ENCODE results near the gene FYB1.

Gene FYB1

GRCh38 chr5:39116344-39117170 lies 102.8 kb downstream of the FYB1 start:
- DNase-seq: no peak

- no peak for DNase-seq
Observed at GRCh38 chr5:39115644-39116343, 103.6 kb downstream of the FYB1 start.

- DNase-seq: no peak
Observed at GRCh38 chr5:39114155-39114554, 105.2 kb downstream of the FYB1 start.

GRCh38 chr5:39113354-39113953 lies 105.9 kb downstream of the FYB1 start:
- DNase-seq: no peak

GRCh38 chr5:39109606-39110005 lies 109.8 kb downstream of the FYB1 start:
- no peak for DNase-seq

GRCh38 chr5:39108987-39109386 lies 110.4 kb downstream of the FYB1 start:
- DNase-seq: no peak

- DNase-seq: no peak
Observed at GRCh38 chr5:39107350-39107749, 112.0 kb downstream of the FYB1 start.

GRCh38 chr5:39106322-39106721 lies 113.0 kb downstream of the FYB1 start:
- no peak for DNase-seq

GRCh38 chr5:39104221-39104620 lies 115.1 kb downstream of the FYB1 start:
- DNase-seq: no peak

- DNase-seq: no peak
Observed at GRCh38 chr5:39102684-39103155, 116.6 kb downstream of the FYB1 start.

- DNase-seq: no peak
Observed at GRCh38 chr5:39100851-39101396, 118.4 kb downstream of the FYB1 start.

GRCh38 chr5:39100301-39100850 lies 119.0 kb downstream of the FYB1 start:
- DNase-seq: no peak

- no peak for DNase-seq
Observed at GRCh38 chr5:39099831-39100230, 119.5 kb downstream of the FYB1 start.

- DNase-seq: no peak
Observed at GRCh38 chr5:39093352-39093751, 126.0 kb downstream of the FYB1 start.

GRCh38 chr5:39092581-39093351 lies 126.6 kb downstream of the FYB1 start:
- no peak for DNase-seq

- DNase-seq: no peak
Observed at GRCh38 chr5:39091940-39092580, 127.3 kb downstream of the FYB1 start.

- DNase-seq: no peak
Observed at GRCh38 chr5:39083968-39084367, 135.4 kb downstream of the FYB1 start.

- DNase-seq: no peak
Observed at GRCh38 chr5:39082995-39083394, 136.4 kb downstream of the FYB1 start.

GRCh38 chr5:39080597-39081204 lies 138.7 kb downstream of the FYB1 start:
- peak; percentile 51 for DNase-seq

- no peak for DNase-seq
Observed at GRCh38 chr5:39080168-39080567, 139.2 kb downstream of the FYB1 start.

GRCh38 chr5:39079147-39079546 lies 140.2 kb downstream of the FYB1 start:
- DNase-seq: no peak

Measured in activated CD4-positive, alpha-beta T cell treated with anti-CD3 and anti-CD28 coated beads, Interleukin-2, amount 50 U/mL, for 16 hours (primary cell).